GM23248 (cell line): ENCODE data around the gene STK32A.

ENCODE experiments used
- EZH2 ChIP-seq: fragments of 200-600 bp; sonication (generic); IDR thresholded peaks from 2 replicates; pipeline ENCODE4 v1.6.1; 2018; ENCODE audit warnings: antibody characterized with exemption, mild to moderate bottlenecking; ENCODE audit not compliant: insufficient read depth, poor library complexity, severe bottlenecking
- EZH2phosphoT487 ChIP-seq: fragments of 200-600 bp; sonication (generic); IDR thresholded peaks from 2 replicates; pipeline ENCODE4 v1.6.1; 2018; ENCODE audit warnings: antibody characterized with exemption, moderate library complexity, mild to moderate bottlenecking, low read depth; ENCODE audit not compliant: insufficient read depth

DNA sequence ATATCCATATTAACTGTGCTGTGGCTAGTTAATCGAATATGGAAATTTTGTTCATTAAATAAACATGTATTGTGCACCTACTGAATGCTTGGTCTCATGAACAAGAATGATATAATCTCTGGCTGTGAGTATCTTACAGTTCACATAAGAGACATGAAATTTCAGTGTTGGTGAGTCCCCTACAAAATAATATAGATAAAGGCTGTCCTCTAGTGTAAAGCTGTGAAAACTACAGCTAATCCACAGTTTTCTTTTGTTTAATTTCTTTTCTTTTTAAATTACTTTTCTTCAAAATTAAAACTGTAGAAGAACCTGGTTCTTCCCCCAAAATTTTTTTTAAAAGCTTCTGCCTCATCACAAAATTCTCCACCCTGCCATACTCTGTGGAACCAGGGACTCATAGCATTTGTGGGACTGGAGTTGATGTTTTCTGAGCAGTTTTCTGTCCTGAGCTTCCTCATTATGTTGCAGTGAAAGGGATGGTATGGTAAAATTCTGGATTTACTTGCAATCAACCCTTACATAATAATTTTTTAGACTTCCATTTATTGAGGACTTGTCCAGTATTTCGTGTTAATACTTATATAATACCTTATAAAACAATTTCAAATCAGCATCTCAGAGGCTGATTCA, 135.0 kb downstream of the STK32A start:
- no peak for TF ChIP-seq EZH2
- no peak for TF ChIP-seq EZH2phosphoT487
